GM12878 (cell line): ENCODE measurements around the gene HRCT1. TPM values are rescaled to one million over a fixed set of nuclear protein-coding genes. Genes with fewer than 3 reads are reported as not detected.

Experiments used
- ATAC-seq: fragments of 200-7000 bp; cut with Tn5 transposase; 3 replicates; pipeline ENCODE4 v1.9.1; 2020; ENCODE audit warnings: mild to moderate bottlenecking, moderate library complexity
- BruUV-seq: library from RNA; stranded (reverse); fragments of 400-500 nt; replicated peaks from 2 replicates; lab custom pipeline; 2021; lab: Mats Ljungman, UMichigan
- CTCF ChIA-PET: fragments of 300-600 bp; sonication (Branson Sonifier 250); formaldehyde crosslinking; extraction: SDS; loops from one replicate; lab custom pipeline; 2021; ENCODE audit warnings: inconsistent platforms; lab: Yijun Ruan, JAX
- POLR2A ChIA-PET: fragments of 350-600 bp; formaldehyde crosslinking; extraction: SDS; loops from one replicate; lab custom pipeline; 2021; ENCODE audit warnings: inconsistent platforms; lab: Charles Lee
- RAD21 ChIA-PET: fragments of 300-600 bp; sonication (Branson Sonifier 250); formaldehyde crosslinking; loops from one replicate; lab custom pipeline; 2023; ENCODE audit warnings: antibody characterized with exemption; ENCODE audit not compliant: unreplicated experiment; lab: Charles Lee
- SMC1A ChIA-PET: fragments of 300-600 bp; sonication (Branson Sonifier 250); formaldehyde crosslinking; loops from one replicate; lab custom pipeline; 2023; ENCODE audit not compliant: unreplicated experiment, uncharacterized antibody; lab: Charles Lee
- DNase-seq: peaks from one replicate; pipeline ENCODE4 v3.0.0-alpha.2; 2011; ENCODE audit warnings: low read depth, low spot score
- FAIRE-seq: peaks from 3 replicates; lab custom pipeline; 2011; peaks lifted over from hg19 to GRCh38; lab: Jason Lieb, UNC
- H2AFZ ChIP-seq: 2 replicates; pipeline ENCODE4 v1.6.0; 2011; ENCODE audit warnings: low read depth, low read length, control low read depth; ENCODE audit not compliant: control insufficient read depth
- H3K27ac ChIP-seq: 2 replicates; pipeline ENCODE4 v1.5.1; 2011; ENCODE audit warnings: control low read depth; ENCODE audit not compliant: control insufficient read depth, insufficient read depth
- H3K27me3 ChIP-seq, 2 experiments: replicated peaks in 1 of 2; 2 replicates each; pipeline versions ENCODE4 v1.6.0 to v1.6.1; 2011; ENCODE audit warnings: low read length in 1 of 2; ENCODE audit not compliant: control insufficient read depth in 2 of 2, insufficient read depth in 2 of 2
- H3K36me3 ChIP-seq, 2 experiments: 2 replicates each; pipeline ENCODE4 v1.5.1; 2011; ENCODE audit warnings: low read length in 1 of 2; ENCODE audit not compliant: control insufficient read depth in 2 of 2, insufficient read depth in 2 of 2
- H3K4me1 ChIP-seq: 2 replicates; pipeline ENCODE4 v1.6.1; 2011; ENCODE audit warnings: mild to moderate bottlenecking, low read length, moderate library complexity, mixed read lengths; ENCODE audit not compliant: control insufficient read depth, insufficient read depth
- H3K4me2 ChIP-seq: 2 replicates; pipeline ENCODE4 v1.6.0; 2011; ENCODE audit warnings: control low read depth; ENCODE audit not compliant: control insufficient read depth, insufficient read depth
- H3K4me3 ChIP-seq: fragments of 200-600 bp; sonication (generic); 2 replicates; pipeline ENCODE4 v1.5.1; 2016
- H3K79me2 ChIP-seq: 2 replicates; pipeline ENCODE4 v1.6.0; 2011; ENCODE audit warnings: low read length; ENCODE audit not compliant: control insufficient read depth, insufficient read depth
- H3K9ac ChIP-seq: 2 replicates; pipeline ENCODE4 v1.8.0; 2011; ENCODE audit warnings: low read length, control low read depth, mixed read lengths; ENCODE audit not compliant: control insufficient read depth, insufficient read depth
- H3K9me3 ChIP-seq: replicated peaks from 3 replicates; pipeline ENCODE4 v1.5.1; 2011; ENCODE audit warnings: mild to moderate bottlenecking, low read length; ENCODE audit not compliant: control insufficient read depth, insufficient read depth
- H4K20me1 ChIP-seq: 2 replicates; pipeline ENCODE4 v1.6.0; 2011; ENCODE audit not compliant: control insufficient read depth, insufficient read depth
- ATF2 ChIP-seq: IDR thresholded peaks from 2 replicates; pipeline ENCODE4 v1.6.1; 2012; ENCODE audit warnings: low read length, inconsistent platforms
- ATF7 ChIP-seq: fragments of 450-650 bp; IDR thresholded peaks from 2 replicates; pipeline ENCODE4 v1.6.1; 2016; ENCODE audit warnings: low read depth, mild to moderate bottlenecking
- BRCA1 ChIP-seq: IDR thresholded peaks from 2 replicates; pipeline ENCODE4 v1.6.1; 2011; ENCODE audit warnings: low read depth, low read length, improper control_type of control experiment
- CUX1 ChIP-seq: IDR thresholded peaks from 2 replicates; pipeline ENCODE4 v1.6.1; 2012; ENCODE audit warnings: improper control_type of control experiment, low read depth, low read length; ENCODE audit not compliant: insufficient replicate concordance
- HSF1 ChIP-seq: fragments of 150-350 bp; IDR thresholded peaks from 2 replicates; pipeline ENCODE4 v1.6.1; 2014; ENCODE audit warnings: mild to moderate bottlenecking, low read depth, low read length
- IRF3 ChIP-seq: fragments of 450-650 bp; IDR thresholded peaks from 2 replicates; pipeline ENCODE4 v1.6.1; 2014; ENCODE audit warnings: mild to moderate bottlenecking
- MEF2B ChIP-seq: fragments of 450-650 bp; IDR thresholded peaks from 2 replicates; pipeline ENCODE4 v1.6.1; 2018; ENCODE audit warnings: mild to moderate bottlenecking, moderate library complexity; ENCODE audit not compliant: partially characterized antibody, poor library complexity, severe bottlenecking
- PAX8 ChIP-seq: fragments of 450-650 bp; IDR thresholded peaks from 2 replicates; pipeline ENCODE4 v1.6.1; 2017; ENCODE audit warnings: mild to moderate bottlenecking, moderate library complexity
- PBX3 ChIP-seq: IDR thresholded peaks from 2 replicates; pipeline ENCODE4 v1.6.1; 2011; ENCODE audit warnings: mild to moderate bottlenecking, low read depth, low read length, moderate library complexity; ENCODE audit not compliant: insufficient replicate concordance
- POU2F2 ChIP-seq: IDR thresholded peaks from 3 replicates; pipeline ENCODE4 v1.6.1; 2011; ENCODE audit warnings: low read depth, mild to moderate bottlenecking, low read length, borderline replicate concordance
- RCOR1 ChIP-seq: conservative IDR thresholded peaks from 2 replicates; pipeline ENCODE4 v1.6.1; 2012; ENCODE audit warnings: low read depth, low read length, improper control_type of control experiment
- WGBS: methylation state at CpG from one replicate; pipeline ENCODE4 v1.1.6; 2016; ENCODE audit warnings: low lambda C conversion rate; ENCODE audit not compliant: insufficient replicate concordance, insufficient coverage; ENCODE audit errors: missing lambda C conversion rate; 5-methylcytosine and 5-hydroxymethylcytosine counted together
- in situ Hi-C: fragments of 300-500 bp; cut with MboI; formaldehyde crosslinking; loops from 9 replicates; pipeline ENCODE4 v1.14.3; 2018; ENCODE audit warnings: mixed read lengths
- intact Hi-C: fragments of 100-400 bp; cut with micrococcal nuclease; formaldehyde crosslinking; loops from one replicate; pipeline ENCODE4 v1.14.2; 2022; ENCODE audit not compliant: unreplicated experiment
- polyA plus RNA-seq, 11 experiments: library from polyadenylated mRNA; depleted of rRNA in 4 of 11; unstranded in 6 of 11; stranded (reverse) in 5 of 11; fragments of >200 nt; fragmentation: Nextera tagmentation in 4 of 11; fragmentation: Illumina TruSeq in 1 of 11; extraction: Ambion mirVana in 4 of 11; extraction: Trizol in 1 of 11; gene quantifications; 1 replicate in 1 of 11; 2 replicates in 10 of 11; pipeline versions ENCODE4 v1.2.1 to v1.2.3, GENCODE V29; 2011 to 2016; ENCODE audit warnings: inconsistent platforms in 2 of 11, missing spikeins in 2 of 11, low read depth in 1 of 11
- total RNA-seq, 4 experiments: library from RNA; depleted of rRNA in 3 of 4; stranded (reverse); fragments of >200 nt in 3 of 4; fragmentation: Illumina TruSeq in 1 of 4; extraction: Trizol in 1 of 4; gene quantifications; 2 replicates each; pipeline versions ENCODE4 v1.2.1 to v1.2.3, GENCODE V29; 2013 to 2021

HRCT1 gene
- total and polyA plus RNA-seq, 10 of the 15 experiments (the other 5 are each of a cell fraction or from before 2014, with no cell fraction given), result not detected

- Histone ChIP-seq H3K4me3 (no peak overlapping the region), H2AFZ (no peak overlapping the region)
- SMC1A ChIA-PET, result interaction anchor here (1.0 kb wide), 1 partner anchor 41 kb away, joined by 5 read pairs; no protein-coding TSS in a partner anchor
- 39% methylated on average over 7 of the region's 8 CpGs for WGBS
- TF ChIP-seq HSF1, result no peak
- no peak for TF ChIP-seq BRCA1
- no peak for TF ChIP-seq POU2F2
- TF ChIP-seq PAX8, result no peak
- TF ChIP-seq PBX3, result no peak
- no peak for TF ChIP-seq RCOR1
- TF ChIP-seq ATF2, result no peak
- no peak for TF ChIP-seq IRF3
- TF ChIP-seq ATF7, result no peak
- TF ChIP-seq MEF2B, result no peak
- TF ChIP-seq CUX1, result no peak
- TF ChIP-seq, all 136 proteins: peak for 0
- no peak overlapping the region for H3K4me2 ChIP-seq
- intact Hi-C loops, result no loop called here
- peaks cover 0 to 1% of the 10 kb centered on the region in 2 experiments; a peak in 2 of 4 replicates for H3K27me3 ChIP-seq
- ATAC-seq (no peak), DNase-seq (no peak), FAIRE-seq (no peak)
- POLR2A ChIA-PET, result interaction anchor here (1.0 kb wide), 1 partner anchor 38 kb away, joined by 3 read pairs; no protein-coding TSS in a partner anchor
- H3K36me3 ChIP-seq, result no peaks in the 10 kb centered on the region
- no peaks in the 10 kb centered on the region for H4K20me1 ChIP-seq
- no TSS peak for BruUV-seq
- no peak overlapping the region for H3K9ac ChIP-seq
- H3K4me1 ChIP-seq, result no peaks in the 10 kb centered on the region
- H3K27ac ChIP-seq, result no peak overlapping the region
- no peaks in the 10 kb centered on the region for H3K9me3 ChIP-seq
- CTCF ChIA-PET, result no interaction called here
- in situ Hi-C loops, result no loop called here
- RAD21 ChIA-PET, result no interaction called here
- H3K79me2 ChIP-seq, result no peaks in the 10 kb centered on the region
Observed at GRCh38 chr9:35905051-35905781, 786 bp upstream of the HRCT1 start.
